Keratinocyte (primary cell): ENCODE measurements around the gene GPC4. TPM values are rescaled to one million over a fixed set of nuclear protein-coding genes. Genes with fewer than 3 reads are reported as not detected.

Experiments
- DNase-seq: peaks from one replicate; pipeline ENCODE4 v3.0.0-alpha.2; 2011; ENCODE audit warnings: low read depth, missing footprints, low spot score
- FAIRE-seq: peaks from 2 replicates; lab custom pipeline; 2011; peaks lifted over from hg19 to GRCh38; lab: Jason Lieb, UNC
- H2AFZ ChIP-seq: 2 replicates; pipeline ENCODE4 v1.6.0; 2012; ENCODE audit warnings: low read length, control low read depth, inconsistent platforms; ENCODE audit not compliant: control insufficient read depth
- H3K27ac ChIP-seq: 2 replicates; pipeline ENCODE4 v1.5.1; 2011; ENCODE audit warnings: low read length; ENCODE audit not compliant: control insufficient read depth, insufficient read depth
- H3K27me3 ChIP-seq: 3 replicates; pipeline ENCODE4 v1.6.0; 2011; ENCODE audit warnings: low read length; ENCODE audit not compliant: control insufficient read depth, insufficient read depth; ENCODE audit errors: extremely low read depth
- H3K36me3 ChIP-seq, 2 experiments: 2 replicates in 1 of 2; 3 replicates in 1 of 2; pipeline ENCODE4 v1.5.1; 2011; ENCODE audit warnings: low read length in 2 of 2, mild to moderate bottlenecking in 1 of 2; ENCODE audit not compliant: control insufficient read depth in 2 of 2, insufficient read depth in 2 of 2; ENCODE audit errors: extremely low read depth in 1 of 2
- H3K4me1 ChIP-seq: 3 replicates; pipeline ENCODE4 v1.5.1; 2011; ENCODE audit warnings: low read length; ENCODE audit not compliant: control insufficient read depth, insufficient read depth; ENCODE audit errors: extremely low read depth
- H3K4me2 ChIP-seq: 3 replicates; pipeline ENCODE4 v1.6.0; 2011; ENCODE audit warnings: low read depth, low read length; ENCODE audit not compliant: control insufficient read depth, insufficient read depth; ENCODE audit errors: extremely low read depth
- H3K4me3 ChIP-seq, 3 experiments: fragments of 200-600 bp in 1 of 3; sonication (generic) in 1 of 3; 2 replicates in 2 of 3; 3 replicates in 1 of 3; pipeline ENCODE4 v1.5.1; 2011 to 2016; ENCODE audit warnings: low read length in 3 of 3, mild to moderate bottlenecking in 3 of 3, control low read depth in 2 of 3, inconsistent platforms in 1 of 3, low read depth in 1 of 3, mixed read lengths in 1 of 3, mixed run types in 1 of 3, moderate library complexity in 1 of 3; ENCODE audit not compliant: control insufficient read depth in 2 of 3, insufficient read depth in 2 of 3; ENCODE audit errors: extremely low read depth in 1 of 3
- H3K79me2 ChIP-seq: 2 replicates; pipeline ENCODE4 v1.6.0; 2012; ENCODE audit warnings: low read length; ENCODE audit not compliant: control insufficient read depth, insufficient read depth
- H3K9ac ChIP-seq: 3 replicates; pipeline ENCODE4 v1.6.0; 2011; ENCODE audit warnings: low read length; ENCODE audit not compliant: control insufficient read depth, insufficient read depth; ENCODE audit errors: extremely low read depth
- H3K9me1 ChIP-seq: 3 replicates; pipeline ENCODE4 v1.6.0; 2011; ENCODE audit warnings: low read length; ENCODE audit not compliant: control insufficient read depth, insufficient read depth; ENCODE audit errors: extremely low read depth
- H3K9me3 ChIP-seq: 2 replicates; pipeline ENCODE4 v1.5.1; 2012; ENCODE audit warnings: low read depth, low read length; ENCODE audit not compliant: control insufficient read depth
- H4K20me1 ChIP-seq: 3 replicates; pipeline ENCODE4 v1.6.0; 2011; ENCODE audit warnings: low read length; ENCODE audit not compliant: control insufficient read depth, insufficient read depth; ENCODE audit errors: extremely low read depth
- CTCF ChIP-seq, 3 experiments: IDR thresholded peaks in 1 of 3; conservative IDR thresholded peaks in 1 of 3; optimal IDR thresholded peaks in 1 of 3; 2 replicates in 2 of 3; 3 replicates in 1 of 3; pipeline versions ENCODE3 to v1.5.1; 2011; ENCODE audit warnings: low read length in 3 of 3, mild to moderate bottlenecking in 3 of 3, moderate library complexity in 2 of 3, control low read depth in 1 of 3, inconsistent platforms in 1 of 3; ENCODE audit not compliant: insufficient read depth in 2 of 3; ENCODE audit errors: extremely low read depth in 1 of 3
- EZH2 ChIP-seq: IDR thresholded peaks from one replicate; pipeline ENCODE4 v1.6.1; 2012; ENCODE audit warnings: inconsistent platforms, mild to moderate bottlenecking, low read length, moderate library complexity
- dilution Hi-C: fragments of 300-500 bp; cut with MboI; formaldehyde crosslinking; loops from one replicate; pipeline ENCODE4 v1.7.0; 2020; ENCODE audit warnings: low sequenced_read_pairs; ENCODE audit not compliant: extremely low pct_ligation_motif_present
- polyA plus RNA-seq, 5 experiments: library from polyadenylated mRNA; depleted of rRNA in 3 of 5; stranded (reverse) in 3 of 5; stranded (forward) in 1 of 5; unstranded in 1 of 5; fragments of >200 nt; gene quantifications; 1 replicate in 1 of 5; 2 replicates in 3 of 5; 3 replicates in 1 of 5; pipeline versions ENCODE4 v1.2.1 to v1.2.3, GENCODE V29; 2011 to 2012; ENCODE audit warnings: missing spikeins in 2 of 5, low read depth in 1 of 5, low replicate concordance in 1 of 5

The GPC4 gene
- polyA plus RNA-seq, 1 donor (not counting 4 experiments of a cell fraction or from before 2014, with no cell fraction given): 0.76 TPM

GRCh38 chrX:133307637-133308498 is 107.4 kb downstream of the GPC4 start:
- H3K9me3 ChIP-seq: no peaks in the 10 kb centered on the region
- H3K36me3 ChIP-seq: no peaks in the 10 kb centered on the region
- H2AFZ ChIP-seq: no peak overlapping the region
- no peak for TF ChIP-seq EZH2
- TF ChIP-seq CTCF (optimal IDR thresholded peaks at IDR 0.05 in 1 of 3, IDR thresholded peaks at IDR 0.05 in 1 of 3, conservative IDR thresholded peaks at IDR 0.05 in 1 of 3; ENCODE audit: extremely low read depth in 1 of 3, insufficient read depth in 2 of 3, low read length in 3 of 3): no peak
- dilution Hi-C loops: no loop called here
- H3K27ac ChIP-seq: no peak overlapping the region
- no peak for DNase-seq
- no peaks in the 10 kb centered on the region for H3K27me3 ChIP-seq
- no peaks in the 10 kb centered on the region for H3K4me1 ChIP-seq
- H3K4me3 ChIP-seq: no peak overlapping the region
- H3K9ac ChIP-seq: no peak overlapping the region
- FAIRE-seq: no peak
- H3K9me1 ChIP-seq: no peaks in the 10 kb centered on the region
- no peaks in the 10 kb centered on the region for H4K20me1 ChIP-seq
- no peak overlapping the region for H3K4me2 ChIP-seq
- no peaks in the 10 kb centered on the region for H3K79me2 ChIP-seq

GRCh38 chrX:133307094-133307493 is 108.2 kb downstream of the GPC4 start:
- Histone ChIP-seq H3K27me3 (no peaks in the 10 kb centered on the region), H3K27ac (no peak overlapping the region), H3K4me2 (no peak overlapping the region), H3K9me1 (no peaks in the 10 kb centered on the region), H3K4me1 (no peaks in the 10 kb centered on the region), H3K9me3 (no peaks in the 10 kb centered on the region), H3K9ac (no peak overlapping the region), H3K36me3 (no peaks in the 10 kb centered on the region), H2AFZ (no peak overlapping the region), H3K79me2 (no peaks in the 10 kb centered on the region), H4K20me1 (no peaks in the 10 kb centered on the region), H3K4me3 (no peak overlapping the region)
- no peak for TF ChIP-seq EZH2
- TF ChIP-seq CTCF (optimal IDR thresholded peaks at IDR 0.05 in 1 of 3, IDR thresholded peaks at IDR 0.05 in 1 of 3, conservative IDR thresholded peaks at IDR 0.05 in 1 of 3; ENCODE audit: extremely low read depth in 1 of 3, insufficient read depth in 2 of 3, low read length in 3 of 3): no peak
- DNase-seq (no peak), FAIRE-seq (no peak)
- dilution Hi-C loops: no loop called here
